Measurements from ENCODE around the gene CDH26.

Gene CDH26

GRCh38 chr20:60055740-60056139 is 97.5 kb downstream of the CDH26 start:
- Histone ChIP-seq H3K9ac (ENCODE audit: low read length) (no peak overlapping the region), H3K27ac (ENCODE audit: low read depth, low read length) (no peak overlapping the region), H3K79me2 (ENCODE audit: insufficient read depth, low read length) (no peaks in the 10 kb centered on the region)

GRCh38 chr20:60056407-60057122 is 98.3 kb downstream of the CDH26 start:
- TF ChIP-seq CTCF (IDR thresholded peaks at IDR 0.05; ENCODE audit: insufficient read depth, low read length, poor library complexity, severe bottlenecking), result no peak
- no peak for TF ChIP-seq EZH2phosphoT487 (conservative IDR thresholded peaks at IDR 0.05; ENCODE audit: low read length)
- Histone ChIP-seq H3K36me3 (ENCODE audit: low read length) (no peaks in the 10 kb centered on the region), H2AFZ (ENCODE audit: low read depth, low read length, severe bottlenecking) (no peak overlapping the region), H3K9me3 (ENCODE audit: insufficient read depth, low read length) (no peaks in the 10 kb centered on the region), H3K27me3 (ENCODE audit: low read length) (no peaks in the 10 kb centered on the region), H3K9me2 (replicated peaks; ENCODE audit: insufficient read depth, low read length) (no peaks in the 10 kb centered on the region), H3K4me3 (ENCODE audit: insufficient read depth, low read length, poor library complexity, severe bottlenecking) (no peak overlapping the region), H3K9ac (ENCODE audit: low read length) (no peak overlapping the region), H3K27ac (ENCODE audit: low read depth, low read length) (no peak overlapping the region), H3K79me2 (ENCODE audit: insufficient read depth, low read length) (no peaks in the 10 kb centered on the region), H4K20me1 (ENCODE audit: low read depth, low read length) (no peaks in the 10 kb centered on the region), H3K4me2 (ENCODE audit: low read depth, low read length, poor library complexity, severe bottlenecking) (no peak overlapping the region), H3F3A (ENCODE audit: insufficient read depth) (no peaks in the 10 kb centered on the region)

More at GRCh38 chr20:60055740-60056139, 97.5 kb downstream of the CDH26 start:
- Histone ChIP-seq H3F3A (ENCODE audit: insufficient read depth) (no peaks in the 10 kb centered on the region), H4K20me1 (ENCODE audit: low read depth, low read length) (no peaks in the 10 kb centered on the region), H3K4me2 (ENCODE audit: low read depth, low read length, poor library complexity, severe bottlenecking) (no peak overlapping the region), H3K9me2 (replicated peaks; ENCODE audit: insufficient read depth, low read length) (no peaks in the 10 kb centered on the region), H3K27me3 (ENCODE audit: low read length) (no peaks in the 10 kb centered on the region), H2AFZ (ENCODE audit: low read depth, low read length, severe bottlenecking) (no peak overlapping the region), H3K9me3 (ENCODE audit: insufficient read depth, low read length) (no peaks in the 10 kb centered on the region), H3K4me3 (ENCODE audit: insufficient read depth, low read length, poor library complexity, severe bottlenecking) (no peak overlapping the region), H3K36me3 (ENCODE audit: low read length) (no peaks in the 10 kb centered on the region)
- TF ChIP-seq EZH2phosphoT487 (conservative IDR thresholded peaks at IDR 0.05; ENCODE audit: low read length), result no peak
- TF ChIP-seq CTCF (IDR thresholded peaks at IDR 0.05; ENCODE audit: insufficient read depth, low read length, poor library complexity, severe bottlenecking), result no peak

- no peak overlapping the region for H3K4me2 ChIP-seq (ENCODE audit: low read depth, low read length, poor library complexity, severe bottlenecking)
- no peak overlapping the region for H3K27ac ChIP-seq (ENCODE audit: low read depth, low read length)
- H3K79me2 ChIP-seq (ENCODE audit: insufficient read depth, low read length), result no peaks in the 10 kb centered on the region
- no peaks in the 10 kb centered on the region for H3F3A ChIP-seq (ENCODE audit: insufficient read depth)
- no peak overlapping the region for H3K9ac ChIP-seq (ENCODE audit: low read length)
- no peaks in the 10 kb centered on the region for H3K9me2 ChIP-seq (replicated peaks; ENCODE audit: insufficient read depth, low read length)
- H3K4me3 ChIP-seq (ENCODE audit: insufficient read depth, low read length, poor library complexity, severe bottlenecking), result no peak overlapping the region
- H2AFZ ChIP-seq (ENCODE audit: low read depth, low read length, severe bottlenecking), result no peak overlapping the region
- no peaks in the 10 kb centered on the region for H3K27me3 ChIP-seq (ENCODE audit: low read length)
- H3K9me3 ChIP-seq (ENCODE audit: insufficient read depth, low read length), result no peaks in the 10 kb centered on the region
- no peaks in the 10 kb centered on the region for H4K20me1 ChIP-seq (ENCODE audit: low read depth, low read length)
- TF ChIP-seq CTCF (IDR thresholded peaks at IDR 0.05; ENCODE audit: insufficient read depth, low read length, poor library complexity, severe bottlenecking), result peak; percentile 71
- TF ChIP-seq EZH2phosphoT487 (conservative IDR thresholded peaks at IDR 0.05; ENCODE audit: low read length), result no peak
- H3K36me3 ChIP-seq (ENCODE audit: low read length), result no peaks in the 10 kb centered on the region
These were observed 99.1 kb downstream of the CDH26 start for GRCh38 chr20:60057123-60057865.
